UCSD-AML1 (cell line): ENCODE measurements around the gene M1AP.
A peak's percentile ranks its signal among the peaks of the same experiment; 100 is the strongest.

ENCODE experiments used
- DNase-seq: peaks from one replicate; lab custom pipeline; 2025; ENCODE audit not compliant: unreplicated experiment; lab: John Stamatoyannopoulos, UW

The M1AP gene

DNA sequence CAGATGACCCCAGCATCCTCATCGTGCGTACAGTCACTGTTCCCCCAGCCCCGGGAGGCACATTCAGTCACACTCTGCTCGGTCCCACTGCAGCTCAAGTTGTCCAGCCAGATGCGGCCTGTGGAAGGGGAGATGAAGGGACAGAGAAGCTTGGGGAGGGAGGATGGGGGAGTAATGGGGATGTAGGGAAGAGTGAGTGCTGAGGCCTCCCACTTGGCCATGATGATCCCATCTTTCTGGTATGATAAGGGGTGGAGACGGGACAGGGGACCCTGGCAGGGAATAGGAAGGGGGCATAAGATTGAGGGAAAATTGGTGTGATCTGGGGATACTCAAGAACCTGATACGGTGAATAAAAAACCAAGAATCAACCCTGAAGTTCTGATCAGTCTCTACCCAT is 97.9 kb downstream of the M1AP start:
- DNase-seq, result no peak

DNA sequence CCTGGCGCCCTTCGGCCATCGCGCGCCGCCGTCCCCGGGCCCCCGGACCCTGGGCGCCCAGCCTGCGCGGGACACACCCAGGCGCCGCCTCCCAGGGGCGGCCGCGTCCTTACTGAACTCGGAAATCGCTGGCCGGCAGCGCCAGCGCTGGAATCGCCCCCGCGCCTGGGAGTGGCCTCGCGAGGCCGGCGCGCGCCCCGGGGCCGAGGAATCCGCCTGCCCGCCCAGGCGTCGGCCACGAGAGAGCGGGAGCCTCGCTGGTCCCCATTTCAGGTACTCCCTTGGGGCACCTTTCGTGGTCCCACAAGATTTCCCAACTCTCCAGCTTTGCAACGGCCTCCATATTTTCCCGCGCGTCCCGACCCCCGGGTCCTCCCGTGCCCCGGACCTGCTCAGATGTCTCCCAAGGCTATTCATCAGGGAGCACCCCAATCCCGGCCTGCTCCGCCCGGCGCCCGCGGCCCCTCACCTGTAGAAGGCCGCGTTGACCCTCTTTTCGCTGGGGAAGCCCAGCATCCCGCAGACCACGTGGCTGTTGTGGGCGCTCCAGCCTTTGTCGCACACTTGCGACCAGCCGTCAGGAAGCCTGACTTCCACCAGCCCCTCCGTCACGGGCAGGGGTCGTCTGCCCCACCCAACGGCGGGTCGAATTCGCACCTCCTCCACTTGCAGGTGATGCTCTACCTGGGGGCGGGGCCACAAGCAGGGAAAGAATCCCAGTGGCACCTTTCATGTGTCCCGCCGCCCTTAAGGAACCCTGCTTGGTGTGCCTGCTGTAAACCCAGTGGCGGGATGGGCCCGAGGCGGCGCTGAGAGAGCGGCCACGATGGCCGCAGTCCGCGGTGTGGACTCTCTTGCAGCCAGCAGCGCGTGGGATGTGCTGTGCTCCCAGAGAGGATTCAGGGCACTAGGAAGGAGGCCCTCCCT is 99.0 kb downstream of the M1AP start:
- DNase-seq, result peak; percentile 69

GRCh38 chr2:74548285-74548899 is 99.7 kb downstream of the M1AP start:
- no peak for DNase-seq

GRCh38 chr2:74546004-74546403 is 102.1 kb downstream of the M1AP start:
- DNase-seq, result no peak

DNA sequence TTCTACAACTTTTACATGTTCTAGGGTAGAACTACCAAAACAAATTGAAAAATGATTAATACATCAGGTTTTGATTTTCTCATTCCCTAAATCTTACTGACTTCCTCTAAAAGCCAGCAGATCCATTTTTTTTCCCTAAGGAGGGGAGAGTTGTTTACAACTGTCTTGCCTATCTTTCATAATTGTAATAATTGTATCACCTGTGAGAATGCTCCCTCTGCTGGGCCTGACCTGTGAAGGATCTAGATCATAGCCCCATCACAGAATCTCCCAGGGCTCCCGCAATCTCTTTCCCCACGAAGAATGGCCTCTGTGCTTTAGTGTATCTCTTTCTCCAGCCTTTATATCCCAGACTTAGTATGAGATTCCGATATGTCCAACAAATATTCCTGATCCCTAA is 103.5 kb downstream of the M1AP start:
- no peak for DNase-seq

DNA sequence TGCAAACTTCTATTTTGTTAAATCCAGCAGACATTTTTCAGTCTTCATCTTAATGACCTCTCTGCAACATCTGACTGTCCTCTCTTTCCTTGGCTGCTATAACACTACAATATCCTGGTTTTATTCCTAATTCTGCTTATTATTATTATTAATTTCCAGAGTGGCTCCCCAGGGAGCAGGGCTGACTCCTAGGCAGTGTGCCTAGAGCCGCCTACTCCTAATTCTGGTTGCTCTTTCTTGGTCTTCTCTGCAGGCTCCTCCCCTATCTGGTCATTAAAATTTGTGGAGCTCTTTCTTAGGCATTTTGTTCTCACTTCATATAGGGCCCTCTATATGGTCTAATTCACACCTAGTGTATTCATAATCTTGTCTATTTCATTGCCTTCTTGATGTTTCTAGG is 105.2 kb downstream of the M1AP start:
- no peak for DNase-seq

GRCh38 chr2:74540291-74540690 is 107.8 kb downstream of the M1AP start:
- no peak for DNase-seq

DNA sequence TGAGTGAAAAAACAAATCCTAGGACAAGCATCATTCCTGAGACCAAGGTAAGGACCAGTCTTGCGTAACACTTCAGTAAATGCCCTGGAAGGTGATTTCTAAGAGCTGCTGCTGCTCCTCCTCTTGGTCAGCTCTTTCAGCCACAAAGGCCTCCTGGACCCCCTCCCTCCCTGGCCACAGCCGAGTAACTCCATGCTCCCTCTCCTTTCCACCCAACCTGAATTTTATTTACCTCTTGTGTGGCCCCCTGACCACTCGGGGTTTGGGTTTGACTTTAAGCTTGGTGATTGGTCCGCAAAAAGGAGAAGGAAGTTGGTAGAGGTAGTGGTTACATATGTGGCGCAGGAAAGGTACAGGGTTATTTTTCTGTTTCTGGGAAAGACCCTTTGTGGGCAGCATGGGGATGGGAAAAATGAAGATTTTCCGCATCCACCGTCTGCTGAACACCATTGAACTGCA is 109.2 kb downstream of the M1AP start:
- peak; percentile 47 for DNase-seq

- no peak for DNase-seq
These were observed 111.0 kb downstream of the M1AP start for GRCh38 chr2:74537140-74537539.

GRCh38 chr2:74536166-74536950 is 111.8 kb downstream of the M1AP start:
- DNase-seq, result no peak

DNA sequence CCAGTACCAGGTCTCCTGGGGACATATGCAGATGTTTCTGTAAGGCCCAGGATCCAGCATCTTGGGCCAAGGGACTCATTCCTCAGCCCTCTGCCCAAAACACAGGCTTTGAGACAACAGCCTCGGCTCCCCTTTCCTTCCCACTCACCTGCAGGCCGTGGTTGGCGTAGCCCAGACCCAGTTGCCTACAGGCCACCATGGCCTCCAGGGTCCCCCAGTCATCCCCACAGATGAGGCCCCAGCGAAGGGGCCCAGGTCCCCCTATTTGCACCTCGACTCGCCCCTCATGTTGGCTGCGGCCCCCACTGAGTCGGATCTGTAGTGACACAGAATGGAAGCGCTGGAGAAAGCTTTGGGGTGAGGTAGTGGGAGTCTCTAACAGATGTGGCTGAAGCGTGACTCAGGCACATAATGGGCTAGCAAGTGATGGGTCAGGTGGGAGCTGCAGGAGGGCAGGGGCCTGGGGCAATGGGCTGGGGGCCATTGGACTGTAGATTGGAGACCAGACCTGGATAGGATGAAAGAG is 112.6 kb downstream of the M1AP start:
- no peak for DNase-seq

DNA sequence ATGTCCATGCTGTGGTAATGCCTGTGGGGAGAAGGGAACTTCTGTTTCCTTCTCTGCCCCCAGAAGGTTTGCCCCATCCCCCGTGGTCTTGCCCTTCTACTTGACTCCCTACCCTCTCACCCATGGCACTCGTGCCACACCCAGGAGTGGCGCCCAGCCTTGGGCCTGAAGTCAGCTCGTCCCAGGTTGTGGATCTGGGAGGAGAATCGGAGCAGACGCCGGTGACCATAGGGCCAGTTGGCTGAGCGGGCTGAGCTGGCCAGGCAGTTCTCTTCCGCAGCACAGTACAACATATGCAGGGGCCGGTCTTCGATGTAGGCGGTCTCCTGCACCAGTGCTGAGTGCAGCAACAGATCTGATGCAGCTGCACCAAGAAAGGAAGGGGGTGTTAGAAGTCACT is 113.7 kb downstream of the M1AP start:
- no peak for DNase-seq

GRCh38 chr2:74533464-74533863 is 114.7 kb downstream of the M1AP start:
- no peak for DNase-seq

GRCh38 chr2:74532222-74532621 is 115.9 kb downstream of the M1AP start:
- no peak for DNase-seq

DNA sequence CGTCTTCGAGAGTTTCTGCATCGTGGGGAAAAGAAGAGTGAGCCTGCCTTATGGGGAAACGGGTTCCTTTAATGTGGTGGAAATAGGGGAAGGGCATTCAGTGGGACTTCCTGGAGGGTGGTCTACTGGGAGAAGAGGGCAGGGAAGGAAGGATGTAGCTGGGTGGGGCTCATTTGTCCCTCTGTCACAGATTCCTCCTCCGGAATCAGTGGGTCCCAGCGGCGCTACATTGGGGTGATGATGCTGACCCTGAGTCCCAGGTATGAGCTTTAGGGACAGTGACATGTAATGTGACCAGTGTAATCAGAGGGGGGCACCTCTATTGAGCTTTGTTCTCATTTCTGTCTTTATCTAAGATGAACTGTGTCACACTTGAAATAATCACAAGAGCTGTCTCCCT is 116.5 kb downstream of the M1AP start:
- no peak for DNase-seq

DNA sequence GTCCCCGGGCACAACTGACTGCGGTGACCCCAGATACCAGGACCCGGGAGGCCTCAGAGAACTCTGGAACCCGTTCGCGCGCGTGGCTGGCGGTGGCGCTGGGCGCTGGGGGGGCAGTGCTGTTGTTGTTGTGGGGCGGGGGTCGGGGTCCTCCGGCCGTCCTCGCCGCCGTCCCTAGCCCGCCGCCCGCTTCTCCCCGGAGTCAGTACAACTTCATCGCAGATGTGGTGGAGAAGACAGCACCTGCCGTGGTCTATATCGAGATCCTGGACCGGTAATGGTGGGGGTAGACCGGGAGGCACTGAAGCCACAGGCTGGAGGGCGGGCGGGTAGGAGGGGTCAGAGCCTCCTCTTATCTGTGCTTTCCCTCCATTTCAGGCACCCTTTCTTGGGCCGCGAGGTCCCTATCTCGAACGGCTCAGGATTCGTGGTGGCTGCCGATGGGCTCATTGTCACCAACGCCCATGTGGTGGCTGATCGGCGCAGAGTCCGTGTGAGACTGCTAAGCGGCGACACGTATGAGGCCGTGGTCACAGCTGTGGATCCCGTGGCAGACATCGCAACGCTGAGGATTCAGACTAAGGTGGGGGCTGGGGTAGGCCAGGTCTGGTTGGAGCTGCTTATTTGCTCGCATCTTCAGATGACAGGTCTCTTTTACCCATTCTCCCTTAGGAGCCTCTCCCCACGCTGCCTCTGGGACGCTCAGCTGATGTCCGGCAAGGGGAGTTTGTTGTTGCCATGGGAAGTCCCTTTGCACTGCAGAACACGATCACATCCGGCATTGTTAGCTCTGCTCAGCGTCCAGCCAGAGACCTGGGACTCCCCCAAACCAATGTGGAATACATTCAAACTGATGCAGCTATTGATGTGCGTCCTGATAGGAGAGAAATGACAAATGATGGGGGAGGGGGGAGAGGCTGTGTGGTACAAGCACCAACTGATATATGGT is 117.6 kb downstream of the M1AP start:
- peak; percentile 68 for DNase-seq

DNA sequence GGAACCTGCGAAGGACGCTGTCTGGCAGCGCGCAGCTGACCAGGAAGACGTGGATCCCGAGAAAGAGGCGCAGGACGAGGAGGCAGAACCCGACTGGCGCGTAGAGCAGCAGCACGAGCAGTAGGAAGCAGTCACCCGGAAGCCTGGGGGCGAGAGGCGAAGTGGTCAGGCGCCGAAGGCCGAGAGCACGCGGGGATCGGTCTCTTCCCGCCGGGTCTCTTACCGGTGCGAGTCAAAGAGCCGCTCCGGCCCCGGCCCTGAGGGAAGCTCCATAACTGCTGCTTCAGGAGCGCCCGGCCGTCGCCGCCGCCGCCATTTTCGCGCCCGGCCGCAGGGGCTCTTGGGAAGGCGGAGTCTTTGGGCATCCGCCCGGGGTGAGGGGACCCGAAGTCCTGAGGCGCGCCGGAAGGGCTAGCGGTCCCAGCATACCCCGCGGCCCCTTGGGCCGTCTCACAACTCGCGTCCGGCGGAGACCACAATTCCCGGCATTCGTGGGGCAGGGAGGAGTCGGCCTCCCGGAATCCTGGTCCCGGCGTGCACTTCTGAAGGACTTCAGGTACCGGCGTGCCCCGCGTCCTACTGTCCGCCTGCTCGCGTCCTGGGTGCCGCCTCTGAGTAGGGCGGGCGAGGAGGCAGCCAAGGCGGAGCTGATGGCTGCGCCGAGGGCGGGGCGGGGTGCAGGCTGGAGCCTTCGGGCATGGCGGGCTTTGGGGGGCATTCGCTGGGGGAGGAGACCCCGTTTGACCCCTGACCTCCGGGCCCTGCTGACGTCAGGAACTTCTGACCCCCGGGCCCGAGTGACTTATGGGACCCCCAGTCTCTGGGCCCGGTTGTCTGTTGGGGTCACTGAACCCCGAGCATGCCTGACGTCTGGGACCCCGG is 118.5 kb downstream of the M1AP start, which contains the start of the genes AUP1 and HTRA2:
Gene AUP1 (minus strand): TSS at position 350 of the 882 bp plus-strand sequence. CDS start 77 bp downstream, at position 273.
Gene HTRA2 (plus strand): TSS at position 577 of the 882 bp plus-strand sequence. CDS start 74 bp downstream, at position 651.
- DNase-seq, result peak; percentile 99

DNA sequence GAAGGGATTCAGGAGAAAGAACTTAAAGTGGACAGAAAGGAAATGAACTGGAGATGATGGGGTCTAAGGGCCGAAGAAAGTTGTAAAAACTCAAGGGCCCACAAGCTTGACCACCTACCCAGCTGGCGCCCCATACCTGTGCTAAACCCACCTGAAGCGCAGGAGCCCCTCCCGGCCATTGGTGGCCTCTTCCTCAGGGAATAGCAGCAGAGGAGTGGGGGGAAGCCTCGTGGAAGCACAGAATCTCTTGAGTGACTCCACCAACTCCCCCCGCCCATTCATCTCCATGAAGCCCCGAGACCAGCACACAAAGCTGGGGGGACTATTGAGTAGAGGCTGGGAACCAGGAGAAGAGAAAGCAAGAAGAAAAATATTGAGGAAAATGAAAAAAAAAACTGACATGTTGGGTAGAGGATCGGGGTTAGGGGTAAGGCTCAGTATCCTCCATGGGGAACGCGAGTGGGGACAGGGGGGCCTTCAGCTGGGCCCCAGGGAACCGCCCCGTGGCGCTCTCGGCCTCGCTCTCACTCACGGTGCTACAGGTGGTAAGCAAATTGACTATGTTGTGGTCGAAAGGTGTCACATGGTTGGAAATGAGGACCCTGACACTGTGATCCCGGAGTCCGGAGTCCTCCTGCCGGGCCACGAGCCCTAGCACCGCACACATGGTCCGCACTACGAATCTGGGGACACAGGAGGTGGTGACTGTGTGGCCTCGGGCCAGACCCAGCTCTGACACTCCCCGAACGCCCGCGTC is 119.4 kb downstream of the M1AP start:
- no peak for DNase-seq
